ENCODE data around the gene NKX2-1. TPM values are rescaled to one million over a fixed set of nuclear protein-coding genes. Genes with fewer than 3 reads are reported as not detected.

NKX2-1 gene
- total RNA-seq, 1 donor from 2014 or later = not detected

- DNase-seq (no peak), ATAC-seq (ENCODE audit: poor library complexity) (no peak)
- intact Hi-C loops (cut with DNase I) = no loop called here
Measured at GRCh38 chr14:36508418-36509068, 11.5 kb downstream of the NKX2-1 start.

DNA sequence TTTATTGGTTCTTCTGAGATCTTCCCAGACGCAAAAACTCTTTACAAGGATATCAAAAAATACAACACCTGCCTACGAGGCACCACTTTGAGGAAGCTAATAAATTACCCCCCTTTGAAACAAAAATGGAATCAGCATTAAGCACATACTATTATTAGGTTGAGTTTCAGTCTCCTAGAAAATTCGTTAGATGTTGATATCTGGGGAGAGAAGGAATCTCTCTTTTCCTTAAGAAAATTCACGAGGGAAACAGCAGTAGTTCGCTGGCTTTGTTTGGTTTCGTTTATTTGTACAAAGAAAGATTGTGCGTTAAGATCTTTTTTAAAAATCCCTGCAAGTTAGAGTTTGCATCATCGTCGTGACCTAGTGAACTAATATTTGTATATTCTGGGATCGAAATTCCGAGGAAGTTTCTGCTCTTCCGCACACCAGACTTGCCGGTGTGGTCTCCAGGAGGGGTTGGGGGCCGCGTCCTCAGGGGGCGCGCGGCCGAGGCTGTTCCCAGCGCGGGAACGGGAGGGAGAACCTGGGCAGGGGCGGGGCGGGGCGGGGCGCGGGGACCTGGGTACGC, 12.1 kb downstream of the NKX2-1 start:
- no peak for ATAC-seq (ENCODE audit: poor library complexity)
- DNase-seq = no peak
- intact Hi-C loops (cut with DNase I) = no loop called here

GRCh38 chr14:36506732-36507614, 13.1 kb downstream of the NKX2-1 start:
- no peak for ATAC-seq (ENCODE audit: poor library complexity)
- intact Hi-C loops (cut with DNase I) = no loop called here
- no peak for DNase-seq

- no peak for DNase-seq
- no peak for ATAC-seq (ENCODE audit: poor library complexity)
- intact Hi-C loops (cut with DNase I) = no loop called here
Measured at GRCh38 chr14:36505892-36506731, 13.9 kb downstream of the NKX2-1 start.

DNA sequence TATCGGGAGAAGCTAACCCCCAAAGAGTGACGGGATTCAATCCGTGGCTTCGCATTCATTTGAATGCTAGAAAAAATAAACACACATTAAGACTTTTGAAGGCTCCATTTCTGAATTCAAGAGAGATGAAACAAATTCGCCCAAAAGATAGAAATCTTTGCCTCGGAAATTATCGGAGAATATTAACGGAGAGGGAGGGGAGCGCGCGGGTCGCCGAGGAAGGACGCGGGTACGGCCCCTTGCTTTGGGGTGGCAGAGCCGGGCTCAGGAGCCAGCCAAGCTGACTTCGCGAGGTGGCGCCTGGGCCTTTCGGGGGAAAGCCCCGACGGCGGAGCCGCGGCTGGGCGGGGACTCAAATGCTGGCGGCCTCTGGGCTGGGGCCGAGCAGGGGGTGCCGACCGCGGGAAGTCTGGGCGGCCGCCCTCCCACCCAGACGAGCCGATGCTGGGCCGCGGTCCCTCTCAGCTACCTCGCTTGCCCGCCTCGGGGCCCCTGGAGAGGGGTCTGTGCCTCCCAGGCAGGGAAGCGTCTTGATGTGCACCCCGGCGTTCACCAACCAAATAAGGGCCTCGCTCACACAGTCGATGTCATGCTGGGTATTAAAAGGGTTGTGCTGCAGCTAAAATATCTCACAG, 14.7 kb downstream of the NKX2-1 start:
- ATAC-seq (ENCODE audit: poor library complexity) (no peak), DNase-seq (no peak)
- intact Hi-C loops (cut with DNase I) = no loop called here

- intact Hi-C loops (cut with DNase I) = no loop called here
- DNase-seq = no peak
- ATAC-seq (ENCODE audit: poor library complexity) = no peak
Measured at GRCh38 chr14:36504771-36505175, 15.3 kb downstream of the NKX2-1 start.

- ATAC-seq (ENCODE audit: poor library complexity) = no peak
- intact Hi-C loops (cut with DNase I) = no loop called here
- DNase-seq = no peak
Measured at GRCh38 chr14:36503771-36504741, 16.0 kb downstream of the NKX2-1 start.

DNA sequence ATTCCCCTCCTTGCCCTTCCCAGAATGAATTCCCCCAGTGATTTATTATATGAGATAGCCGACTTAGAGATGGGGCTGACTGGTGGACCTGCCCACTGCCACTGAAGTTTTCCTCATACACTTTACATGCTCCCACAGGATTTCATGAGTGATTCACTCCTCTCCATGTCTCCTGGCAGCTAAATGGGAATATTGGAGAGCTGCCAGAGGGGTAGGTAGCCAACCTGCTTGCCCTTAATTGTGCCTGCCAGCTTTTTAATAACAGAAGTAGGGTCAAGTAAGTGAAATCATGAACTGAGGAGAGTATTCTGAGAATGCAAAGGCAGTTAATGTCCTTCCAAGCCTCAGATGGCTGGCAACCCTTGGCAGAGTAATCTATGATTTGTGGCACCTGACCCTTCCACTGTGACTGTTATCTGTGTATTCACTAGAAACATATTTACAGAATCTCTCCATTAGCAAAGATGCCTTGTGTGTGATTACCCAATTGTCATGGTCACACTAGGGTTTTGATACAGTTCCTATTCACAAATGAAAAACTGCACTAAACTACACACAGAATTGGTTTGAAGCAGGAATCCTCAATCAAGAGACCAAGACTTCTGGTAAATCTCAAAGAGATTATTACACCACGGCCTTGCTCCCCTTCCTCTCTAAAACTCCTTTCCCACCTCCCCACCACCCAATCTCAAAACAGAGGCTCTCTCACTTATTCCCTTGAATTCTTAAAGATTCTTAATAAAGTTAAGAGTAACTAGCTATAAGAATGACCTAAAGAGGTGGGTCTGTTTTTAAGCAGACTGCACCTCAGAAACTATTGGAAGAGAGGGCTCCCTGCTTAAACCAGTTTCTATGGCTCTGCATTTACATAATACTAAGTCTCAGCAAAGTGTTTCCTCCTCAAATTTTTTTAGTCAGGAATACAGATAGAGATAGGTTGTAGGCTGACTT, 17.2 kb downstream of the NKX2-1 start:
- no peak for DNase-seq
- no peak for ATAC-seq (ENCODE audit: poor library complexity)
- intact Hi-C loops (cut with DNase I) = no loop called here

DNA sequence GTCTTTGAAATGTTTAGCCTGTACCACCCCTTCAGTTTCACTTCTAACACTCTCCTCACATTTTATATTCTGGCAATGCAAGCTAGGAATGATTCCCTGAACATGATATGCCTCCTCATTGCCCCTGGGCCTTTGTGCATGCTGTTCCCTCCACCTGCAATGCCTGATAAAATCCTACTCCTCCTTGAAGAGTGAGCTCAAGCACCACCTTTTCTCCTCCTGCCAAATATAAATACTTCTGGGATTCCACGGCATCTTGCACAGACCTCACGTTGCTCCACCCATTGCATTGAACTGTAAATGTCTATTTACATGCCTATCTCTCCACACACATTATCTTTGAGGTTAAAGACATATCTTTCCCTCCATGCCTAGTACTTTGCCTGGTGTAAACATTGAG, 21.1 kb downstream of the NKX2-1 start:
- no peak for ATAC-seq (ENCODE audit: poor library complexity)
- intact Hi-C loops (cut with DNase I) = no loop called here
- no peak for DNase-seq

DNA sequence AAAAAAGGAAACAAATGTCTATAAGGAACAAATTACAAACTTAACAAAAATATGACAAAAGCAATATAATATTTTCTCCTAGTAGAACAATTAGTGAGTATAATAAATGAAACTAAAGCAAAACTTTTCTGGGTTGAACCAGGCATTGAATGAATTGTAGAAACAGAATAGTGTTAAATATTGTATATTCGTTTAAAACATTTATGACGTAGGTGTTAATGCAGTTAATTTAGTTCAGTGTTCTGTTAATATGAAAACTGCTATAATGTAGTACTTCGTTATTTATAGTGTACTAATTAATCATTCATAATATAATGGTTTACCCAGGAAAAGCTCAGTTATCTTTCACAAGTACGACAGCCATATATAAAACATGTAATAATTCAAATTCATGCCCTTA, 23.7 kb downstream of the NKX2-1 start:
- no peak for ATAC-seq (ENCODE audit: poor library complexity)

DNA sequence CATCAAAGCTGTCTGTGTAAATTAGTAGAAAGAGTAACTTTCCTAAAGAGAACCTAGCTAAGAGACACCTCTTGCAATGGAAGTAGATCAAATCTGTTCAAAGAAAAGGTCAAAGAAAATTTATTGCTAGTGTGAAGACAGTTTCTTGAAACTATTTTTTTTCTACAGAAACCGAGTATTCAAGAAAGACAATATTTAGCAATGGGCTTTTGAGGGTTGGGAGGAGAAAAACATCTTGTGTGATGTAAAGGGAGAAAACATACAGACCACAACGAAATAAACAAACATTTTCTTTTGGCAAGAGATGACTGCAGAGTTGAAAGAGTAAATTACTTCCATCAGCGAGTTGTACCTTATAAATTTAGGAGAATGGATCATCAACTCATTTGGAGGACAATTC, 24.4 kb downstream of the NKX2-1 start:
- DNase-seq (no peak), ATAC-seq (ENCODE audit: poor library complexity) (no peak)
- intact Hi-C loops (cut with DNase I) = no loop called here

More for the DNA sequence above, 23.7 kb downstream of the NKX2-1 start:
- no peak for DNase-seq
- intact Hi-C loops (cut with DNase I) = no loop called here

GRCh38 chr14:36493761-36494160, 26.3 kb downstream of the NKX2-1 start:
- intact Hi-C loops (cut with DNase I) = no loop called here
- DNase-seq (no peak), ATAC-seq (ENCODE audit: poor library complexity) (no peak)

GRCh38 chr14:36485773-36486172, 34.3 kb downstream of the NKX2-1 start:
- intact Hi-C loops (cut with DNase I) = no loop called here
- ATAC-seq (ENCODE audit: poor library complexity) (no peak), DNase-seq (no peak)

DNA sequence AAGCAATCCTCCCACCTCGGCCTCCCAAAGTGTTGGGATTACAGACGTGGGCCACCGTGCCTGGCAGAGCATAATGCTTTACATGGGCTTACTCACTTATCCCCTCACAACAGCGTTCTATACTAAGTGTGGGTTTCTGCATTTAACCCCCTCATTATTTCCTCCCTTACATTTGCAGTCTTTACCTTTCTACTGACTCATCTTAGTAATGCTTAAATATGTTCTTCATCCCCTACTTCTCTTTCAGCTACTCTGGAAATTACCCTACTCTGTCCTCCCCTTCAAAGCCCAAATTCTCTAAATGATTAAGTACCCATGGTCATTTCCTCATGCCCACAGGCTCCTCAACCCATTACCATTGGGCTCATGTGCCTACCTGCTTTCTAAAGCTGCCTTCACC, 40.7 kb downstream of the NKX2-1 start:
- DNase-seq = no peak
- ATAC-seq (ENCODE audit: poor library complexity) = no peak
- intact Hi-C loops (cut with DNase I) = no loop called here

GRCh38 chr14:36478782-36479181, 41.2 kb downstream of the NKX2-1 start:
- ATAC-seq (ENCODE audit: poor library complexity) = no peak
- no peak for DNase-seq
- intact Hi-C loops (cut with DNase I) = no loop called here

DNA sequence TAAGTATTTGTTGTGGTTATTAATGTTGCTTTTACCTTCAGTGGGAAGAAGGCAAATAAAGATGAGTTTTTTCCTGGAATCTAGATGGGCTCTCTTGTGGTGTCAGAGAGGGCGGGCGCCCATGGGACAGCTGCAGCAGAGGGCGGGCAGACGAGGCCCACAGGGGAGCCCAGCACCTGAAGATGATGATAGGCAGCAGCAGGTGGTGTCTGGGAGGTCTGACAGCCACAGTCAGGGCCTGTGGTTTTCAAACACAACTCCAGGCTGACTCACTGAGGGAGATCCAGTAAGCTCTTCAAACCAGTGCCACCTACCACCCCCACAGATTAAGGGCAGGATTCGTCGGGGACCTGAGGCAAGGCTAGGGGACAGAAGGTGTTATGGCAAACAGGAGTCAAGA, 42.8 kb downstream of the NKX2-1 start:
- no peak for DNase-seq
- intact Hi-C loops (cut with DNase I) = no loop called here
- no peak for ATAC-seq (ENCODE audit: poor library complexity)
